Neural progenitor cell (in vitro differentiated cells): ENCODE results near the gene KLRC3. TPM values are rescaled to one million over a fixed set of nuclear protein-coding genes. Genes with fewer than 3 reads are reported as not detected.
"Not testable (repeated sequence)": the region's sequence is repeated elsewhere in the genome, so short reads cannot be mapped to it uniquely, and the experiment has no call there.

Experiments
- DNase-seq: peaks from one replicate; pipeline ENCODE4 v3.0.0-alpha.2; 2016; ENCODE audit warnings: low spot score
- H2AFZ ChIP-seq: fragments of 200-600 bp; sonication (generic); replicated peaks from 2 replicates; pipeline ENCODE4 v1.6.1; 2016; ENCODE audit warnings: antibody characterized with exemption
- H3F3A ChIP-seq: fragments of 200-600 bp; sonication (generic); 2 replicates; pipeline ENCODE4 v1.6.1; 2016; ENCODE audit warnings: antibody characterized with exemption, low read depth
- H3K27ac ChIP-seq: fragments of 200-600 bp; sonication (generic); 2 replicates; pipeline ENCODE4 v1.5.1; 2016; ENCODE audit warnings: mild to moderate bottlenecking
- H3K27me3 ChIP-seq: fragments of 200-600 bp; sonication (generic); 2 replicates; pipeline ENCODE4 v1.6.1; 2016; ENCODE audit warnings: mild to moderate bottlenecking, moderate library complexity
- H3K36me3 ChIP-seq: fragments of 200-600 bp; sonication (generic); 2 replicates; pipeline ENCODE4 v1.5.1; 2016
- H3K4me1 ChIP-seq: fragments of 200-600 bp; sonication (generic); 2 replicates; pipeline ENCODE4 v1.6.1; 2016; ENCODE audit warnings: mixed run types
- H3K4me2 ChIP-seq: fragments of 200-600 bp; sonication (generic); 2 replicates; pipeline ENCODE4 v1.6.1; 2016
- H3K4me3 ChIP-seq: fragments of 200-600 bp; sonication (generic); 2 replicates; pipeline ENCODE4 v1.5.1; 2016
- H3K79me2 ChIP-seq: fragments of 200-600 bp; sonication (generic); 2 replicates; pipeline ENCODE4 v1.6.1; 2016; ENCODE audit warnings: low read depth
- H3K9ac ChIP-seq: fragments of 200-600 bp; sonication (generic); 2 replicates; pipeline ENCODE4 v1.6.1; 2016
- H3K9me3 ChIP-seq: fragments of 200-600 bp; sonication (generic); 2 replicates; pipeline ENCODE4 v1.5.1; 2016; ENCODE audit warnings: low read depth
- H4K20me1 ChIP-seq: fragments of 200-600 bp; sonication (generic); 2 replicates; pipeline ENCODE4 v1.6.1; 2016; ENCODE audit warnings: low read depth
- H3K27ac Mint-ChIP-seq: 3 replicates; pipeline ENCODE4 v1.8.0; 2021; ENCODE audit warnings: mixed read lengths
- H3K27me3 Mint-ChIP-seq: 2 replicates; pipeline ENCODE4 v1.8.0; 2022; ENCODE audit warnings: low read depth, mild to moderate bottlenecking, inconsistent platforms, moderate library complexity, mixed read lengths; ENCODE audit not compliant: insufficient read depth
- H3K36me3 Mint-ChIP-seq: 3 replicates; pipeline ENCODE4 v1.8.0; 2021; ENCODE audit warnings: mixed read lengths
- H3K4me1 Mint-ChIP-seq: 3 replicates; pipeline ENCODE4 v1.8.0; 2021; ENCODE audit warnings: mixed read lengths
- H3K4me3 Mint-ChIP-seq: 3 replicates; pipeline ENCODE4 v1.8.0; 2021; ENCODE audit warnings: mild to moderate bottlenecking, moderate library complexity, mixed read lengths
- H3K9me3 Mint-ChIP-seq: 3 replicates; pipeline ENCODE4 v1.8.0; 2020; ENCODE audit warnings: mixed read lengths
- EZH2 ChIP-seq: fragments of 200-600 bp; sonication (generic); IDR thresholded peaks from 2 replicates; pipeline ENCODE4 v1.6.1; 2017; ENCODE audit warnings: antibody characterized with exemption, mild to moderate bottlenecking, moderate library complexity
- EZH2phosphoT487 ChIP-seq: fragments of 200-600 bp; sonication (generic); IDR thresholded peaks from 2 replicates; pipeline ENCODE4 v1.6.1; 2017; ENCODE audit warnings: antibody characterized with exemption
- total RNA-seq: library from RNA; depleted of rRNA; stranded (reverse); fragments of >200 nt; gene quantifications from 2 replicates; pipeline ENCODE4 v1.2.3, GENCODE V29; 2015; ENCODE audit warnings: low replicate concordance
- TF ChIP-seq, protein P1 (sequence below): fragments of 200-600 bp; sonication (generic); IDR thresholded peaks from 2 replicates; pipeline ENCODE4 v1.5.1; 2017; ENCODE audit warnings: antibody characterized with exemption, mild to moderate bottlenecking

The KLRC3 gene
- total RNA-seq, 1 donor from 2014 or later: not detected

DNA sequence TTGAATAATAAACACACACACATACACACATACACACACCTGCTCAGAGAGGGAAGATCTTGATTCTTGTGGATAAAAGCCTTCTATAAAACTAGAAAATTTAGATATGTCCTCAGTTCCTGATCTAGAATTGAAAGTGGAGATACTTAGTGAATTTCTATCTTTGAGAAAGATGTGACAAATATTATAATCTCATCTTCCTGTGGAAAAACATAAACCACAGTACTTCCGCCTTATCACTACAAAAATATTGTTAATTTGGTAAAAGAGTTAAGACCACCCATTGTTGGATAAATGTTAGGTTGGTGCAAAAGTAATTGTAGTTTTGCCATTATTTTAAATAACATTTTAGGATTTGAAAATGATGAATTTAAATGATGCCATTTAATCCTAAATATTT, 30.5 kb downstream of the KLRC3 start, which contains the start of gene KLRK1:
Gene KLRK1, minus strand, starts transcription at position 138 of the 400 bp plus-strand sequence. CDS start 1,231 bp downstream, outside the sequence.
- H3K4me3 ChIP-seq: no peak within 1 kb of the TSS
- no peak within 1 kb of the TSS for H3K4me3 Mint-ChIP-seq
- TF ChIP-seq, protein P1, sequence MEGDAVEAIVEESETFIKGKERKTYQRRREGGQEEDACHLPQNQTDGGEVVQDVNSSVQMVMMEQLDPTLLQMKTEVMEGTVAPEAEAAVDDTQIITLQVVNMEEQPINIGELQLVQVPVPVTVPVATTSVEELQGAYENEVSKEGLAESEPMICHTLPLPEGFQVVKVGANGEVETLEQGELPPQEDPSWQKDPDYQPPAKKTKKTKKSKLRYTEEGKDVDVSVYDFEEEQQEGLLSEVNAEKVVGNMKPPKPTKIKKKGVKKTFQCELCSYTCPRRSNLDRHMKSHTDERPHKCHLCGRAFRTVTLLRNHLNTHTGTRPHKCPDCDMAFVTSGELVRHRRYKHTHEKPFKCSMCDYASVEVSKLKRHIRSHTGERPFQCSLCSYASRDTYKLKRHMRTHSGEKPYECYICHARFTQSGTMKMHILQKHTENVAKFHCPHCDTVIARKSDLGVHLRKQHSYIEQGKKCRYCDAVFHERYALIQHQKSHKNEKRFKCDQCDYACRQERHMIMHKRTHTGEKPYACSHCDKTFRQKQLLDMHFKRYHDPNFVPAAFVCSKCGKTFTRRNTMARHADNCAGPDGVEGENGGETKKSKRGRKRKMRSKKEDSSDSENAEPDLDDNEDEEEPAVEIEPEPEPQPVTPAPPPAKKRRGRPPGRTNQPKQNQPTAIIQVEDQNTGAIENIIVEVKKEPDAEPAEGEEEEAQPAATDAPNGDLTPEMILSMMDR: no peak
- TF ChIP-seq EZH2: no peak
- H3K27ac Mint-ChIP-seq: no peak within 1 kb of the TSS
- H3K4me1 Mint-ChIP-seq: peaks cover 2% of the 10 kb centered on the region
- no peaks in the 10 kb centered on the region for H3F3A ChIP-seq
- no peaks in the 10 kb centered on the region for H3K4me1 ChIP-seq
- no peaks in the 10 kb centered on the region for H3K79me2 ChIP-seq
- H3K9me3 ChIP-seq: no peaks in the 10 kb centered on the region
- H3K36me3 ChIP-seq: no peaks in the 10 kb centered on the region
- H3K9me3 Mint-ChIP-seq: no peaks in the 10 kb centered on the region
- H2AFZ ChIP-seq: no peak within 1 kb of the TSS
- H3K27me3 Mint-ChIP-seq: no peaks in the 10 kb centered on the region
- no peaks in the 10 kb centered on the region for H3K27me3 ChIP-seq
- no peak within 1 kb of the TSS for H3K4me2 ChIP-seq
- H3K36me3 Mint-ChIP-seq: no peaks in the 10 kb centered on the region
- no peak within 1 kb of the TSS for H3K27ac ChIP-seq
- no peaks in the 10 kb centered on the region for H4K20me1 ChIP-seq
- no peak for DNase-seq
- no peak within 1 kb of the TSS for H3K9ac ChIP-seq

DNA sequence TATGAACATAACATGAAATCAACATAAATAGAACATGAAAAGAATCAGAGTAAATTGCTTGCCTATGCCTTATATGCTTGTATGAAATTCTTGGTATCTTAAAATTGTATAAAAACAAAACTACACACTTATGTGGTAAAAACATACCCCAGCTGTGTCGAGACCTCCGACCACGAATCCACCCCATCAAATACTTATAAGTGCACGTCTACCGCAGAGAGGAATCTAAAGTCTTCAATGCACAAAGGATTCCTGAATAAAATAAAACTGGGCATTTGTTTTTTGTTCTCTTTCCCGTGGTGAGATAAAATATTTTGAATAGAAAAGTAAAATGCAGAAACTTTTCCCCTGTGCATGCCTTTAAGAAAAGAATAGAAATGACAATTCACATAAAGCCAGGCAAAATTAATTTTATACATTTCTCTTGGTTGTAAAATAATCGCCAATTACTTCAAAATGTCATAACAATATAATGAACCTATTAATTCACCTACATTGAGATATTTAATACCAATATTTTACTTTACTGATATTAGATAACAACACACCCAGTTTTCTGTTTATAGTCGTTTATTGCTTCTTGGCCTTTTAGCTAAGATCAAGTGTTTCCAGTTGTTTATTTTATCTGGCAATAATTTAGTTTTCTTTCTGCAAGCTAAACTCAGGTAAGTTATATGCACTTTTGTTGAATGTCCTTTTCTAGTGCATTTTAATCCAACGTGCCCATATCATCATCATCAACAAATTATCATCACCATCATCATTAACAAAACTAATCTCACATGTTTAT, 31.6 kb downstream of the KLRC3 start:
- Histone ChIP-seq H3K4me2 (no peak overlapping the region), H3F3A (no peaks in the 10 kb centered on the region), H3K36me3 (no peaks in the 10 kb centered on the region), H3K27ac (no peak overlapping the region), H3K9me3 (no peaks in the 10 kb centered on the region), H3K79me2 (no peaks in the 10 kb centered on the region), H4K20me1 (no peaks in the 10 kb centered on the region), H3K4me3 (no peak overlapping the region), H2AFZ (no peak overlapping the region), H3K4me1 (no peaks in the 10 kb centered on the region), H3K27me3 (no peaks in the 10 kb centered on the region), H3K9ac (no peak overlapping the region)
- Mint-ChIP-seq H3K9me3 (no peaks in the 10 kb centered on the region), H3K27me3 (no peaks in the 10 kb centered on the region), H3K4me1 (peaks cover 2% of the 10 kb centered on the region), H3K36me3 (no peaks in the 10 kb centered on the region), H3K27ac (no peak overlapping the region), H3K4me3 (no peak overlapping the region)
- DNase-seq: no peak
- TF ChIP-seq, protein P1: no peak
- TF ChIP-seq EZH2 (no peak), EZH2phosphoT487 (no peak)

DNA sequence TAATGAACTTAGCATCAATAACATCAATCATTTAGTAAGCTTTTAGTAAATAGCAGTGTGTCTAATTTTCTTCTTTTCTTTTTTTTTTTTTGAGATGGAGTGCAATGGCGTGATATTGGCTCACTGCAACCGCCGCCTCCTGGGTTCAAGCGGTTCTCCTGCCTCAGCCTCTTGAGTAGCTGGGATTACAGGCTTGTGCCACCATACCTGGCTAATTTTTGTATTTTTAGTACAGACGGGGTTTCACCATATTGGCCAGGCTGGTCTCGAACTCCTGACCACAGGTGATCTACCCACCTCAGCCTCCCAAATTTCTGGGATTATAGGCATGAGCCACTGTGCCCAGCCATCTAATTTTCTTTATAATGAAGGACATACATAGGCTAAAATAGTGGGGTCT, 32.9 kb downstream of the KLRC3 start:
- not testable (repeated sequence) for H3K27ac ChIP-seq, H3F3A ChIP-seq, H3K4me3 ChIP-seq, H4K20me1 ChIP-seq, H3K4me3 Mint-ChIP-seq, H3K4me1 Mint-ChIP-seq, H3K9ac ChIP-seq, H3K9me3 Mint-ChIP-seq, H2AFZ ChIP-seq, H3K27me3 ChIP-seq, H3K27ac Mint-ChIP-seq, DNase-seq, H3K4me2 ChIP-seq, H3K4me1 ChIP-seq, H3K79me2 ChIP-seq, H3K36me3 ChIP-seq, H3K36me3 Mint-ChIP-seq, H3K9me3 ChIP-seq, H3K27me3 Mint-ChIP-seq

DNA sequence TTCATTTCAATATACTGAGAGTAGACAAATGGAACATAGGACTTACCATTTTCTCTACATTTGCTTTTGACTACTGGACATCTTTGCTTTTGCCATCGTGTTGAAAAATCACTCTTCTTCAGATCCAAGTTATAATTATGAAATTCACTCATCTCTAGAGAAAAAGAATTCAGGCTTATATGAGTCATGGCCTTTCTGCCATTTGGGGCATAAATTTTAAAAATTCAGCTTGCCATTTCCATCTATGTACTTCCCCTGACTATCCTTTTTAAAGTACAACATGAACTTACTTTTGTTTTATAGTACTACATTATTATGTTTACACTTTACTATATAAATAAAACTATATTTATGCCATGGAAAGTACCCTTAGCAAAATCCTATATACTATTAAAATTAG, 33.5 kb downstream of the KLRC3 start:
- H3K27me3 Mint-ChIP-seq: no peaks in the 10 kb centered on the region

More for the DNA sequence above, 33.5 kb downstream of the KLRC3 start:
- H2AFZ ChIP-seq: no peak overlapping the region
- H3K27ac Mint-ChIP-seq: no peak overlapping the region
- H4K20me1 ChIP-seq: no peaks in the 10 kb centered on the region
- H3K4me3 Mint-ChIP-seq: no peak overlapping the region
- no peaks in the 10 kb centered on the region for H3K4me1 ChIP-seq
- H3K27ac ChIP-seq: no peak overlapping the region
- H3K9me3 ChIP-seq: no peaks in the 10 kb centered on the region
- no peaks in the 10 kb centered on the region for H3K36me3 Mint-ChIP-seq
- no peaks in the 10 kb centered on the region for H3K79me2 ChIP-seq
- TF ChIP-seq EZH2 (no peak), EZH2phosphoT487 (no peak)
- TF ChIP-seq, protein P1: no peak
- no peaks in the 10 kb centered on the region for H3K36me3 ChIP-seq
- H3K9me3 Mint-ChIP-seq: no peaks in the 10 kb centered on the region
- H3K4me3 ChIP-seq: no peak overlapping the region
- H3K4me2 ChIP-seq: no peak overlapping the region
- H3K4me1 Mint-ChIP-seq: no peaks in the 10 kb centered on the region
- no peak for DNase-seq
- H3K9ac ChIP-seq: no peak overlapping the region
- no peaks in the 10 kb centered on the region for H3K27me3 ChIP-seq
- no peaks in the 10 kb centered on the region for H3F3A ChIP-seq
